ENCODE data around the gene NOC4L. TPM values are rescaled to one million over a fixed set of nuclear protein-coding genes. Genes with fewer than 3 reads are reported as not detected.

NOC4L gene
- total RNA-seq, 1 donor = 13.2 TPM

DNA sequence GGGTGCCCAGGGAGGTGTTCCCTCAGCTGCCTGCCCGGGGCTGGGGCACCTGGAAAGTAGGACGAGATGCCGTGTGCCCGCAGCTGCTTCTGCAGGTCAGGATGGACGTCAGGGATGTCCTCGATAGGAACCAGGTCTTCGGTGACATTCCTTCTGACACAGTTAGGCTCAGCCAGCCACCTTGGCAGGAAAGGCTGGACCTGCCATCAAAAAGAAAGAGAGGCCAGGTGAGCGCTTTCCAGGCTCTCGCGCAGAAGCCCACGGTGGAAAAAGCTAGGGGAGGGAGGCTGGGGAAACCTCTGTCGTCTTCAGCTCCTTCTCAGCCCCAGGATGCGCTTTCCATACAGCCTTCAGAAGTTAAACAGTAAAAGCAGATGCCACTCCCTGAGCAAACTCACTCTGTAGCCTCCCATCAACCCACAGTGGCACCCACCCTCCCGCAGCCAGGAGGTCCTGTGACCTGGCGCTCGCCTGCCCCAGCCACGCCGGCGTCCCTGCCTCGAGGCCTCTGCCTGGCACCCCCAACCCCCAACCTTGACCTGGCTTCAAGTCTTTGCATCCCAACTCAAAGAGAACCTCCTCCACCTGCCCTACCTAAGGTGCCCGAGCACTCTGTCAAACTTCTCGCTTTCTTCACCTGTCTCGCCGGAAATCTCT lies 1.4 kb upstream of the NOC4L start:
- peak overlapping the region; percentile 71 for H3K4me3 ChIP-seq (ENCODE audit: low read depth, low read length)
- no peak for DNase-seq (ENCODE audit: low read depth)

DNA sequence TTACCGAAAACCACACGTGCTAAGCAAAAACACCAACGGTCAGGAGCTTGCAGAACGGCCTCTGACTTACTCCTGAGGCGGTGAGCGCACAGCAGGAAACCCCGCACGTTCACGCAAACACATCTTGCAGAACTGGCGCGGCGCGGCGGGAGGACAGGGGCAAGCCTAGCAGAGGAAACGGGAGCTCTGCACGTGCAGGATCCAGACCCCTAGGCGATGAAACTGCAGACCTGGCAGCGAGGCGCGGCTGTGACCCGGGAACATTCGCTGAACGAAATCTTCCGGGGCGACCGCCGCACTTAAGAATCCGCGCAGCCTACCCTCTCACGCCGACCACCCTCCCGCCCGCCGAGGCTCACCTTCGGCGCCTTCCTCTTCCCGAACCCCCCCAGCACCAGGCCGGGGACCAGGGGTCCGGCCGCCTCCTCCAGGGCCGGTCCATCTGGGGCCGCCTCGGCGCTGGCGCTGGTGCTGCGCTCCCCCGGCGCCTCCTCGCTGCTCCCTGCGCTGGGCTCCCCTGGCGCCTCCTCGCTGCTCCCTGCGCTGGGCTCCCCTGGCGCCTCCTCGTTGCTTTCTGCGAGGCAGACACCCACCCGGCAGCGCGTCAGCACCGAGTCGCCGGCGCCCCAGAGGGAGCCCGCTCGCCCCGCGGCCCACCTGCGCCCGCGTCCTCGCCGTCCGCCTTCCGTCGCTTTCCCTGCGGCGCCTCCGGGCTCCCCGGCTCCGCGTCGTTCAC lies 753 bp upstream of the NOC4L start:
- peak overlapping the region; percentile 71 for H3K4me3 ChIP-seq (ENCODE audit: low read depth, low read length)
- no peak for DNase-seq (ENCODE audit: low read depth)
- TF ChIP-seq, protein P1, sequence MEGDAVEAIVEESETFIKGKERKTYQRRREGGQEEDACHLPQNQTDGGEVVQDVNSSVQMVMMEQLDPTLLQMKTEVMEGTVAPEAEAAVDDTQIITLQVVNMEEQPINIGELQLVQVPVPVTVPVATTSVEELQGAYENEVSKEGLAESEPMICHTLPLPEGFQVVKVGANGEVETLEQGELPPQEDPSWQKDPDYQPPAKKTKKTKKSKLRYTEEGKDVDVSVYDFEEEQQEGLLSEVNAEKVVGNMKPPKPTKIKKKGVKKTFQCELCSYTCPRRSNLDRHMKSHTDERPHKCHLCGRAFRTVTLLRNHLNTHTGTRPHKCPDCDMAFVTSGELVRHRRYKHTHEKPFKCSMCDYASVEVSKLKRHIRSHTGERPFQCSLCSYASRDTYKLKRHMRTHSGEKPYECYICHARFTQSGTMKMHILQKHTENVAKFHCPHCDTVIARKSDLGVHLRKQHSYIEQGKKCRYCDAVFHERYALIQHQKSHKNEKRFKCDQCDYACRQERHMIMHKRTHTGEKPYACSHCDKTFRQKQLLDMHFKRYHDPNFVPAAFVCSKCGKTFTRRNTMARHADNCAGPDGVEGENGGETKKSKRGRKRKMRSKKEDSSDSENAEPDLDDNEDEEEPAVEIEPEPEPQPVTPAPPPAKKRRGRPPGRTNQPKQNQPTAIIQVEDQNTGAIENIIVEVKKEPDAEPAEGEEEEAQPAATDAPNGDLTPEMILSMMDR (IDR thresholded peaks at IDR 0.05; ENCODE audit: insufficient read depth, low read length) = no peak

More for the DNA sequence above, 1.4 kb upstream of the NOC4L start:
- TF ChIP-seq, protein P1 (IDR thresholded peaks at IDR 0.05; ENCODE audit: insufficient read depth, low read length) = no peak

DNA sequence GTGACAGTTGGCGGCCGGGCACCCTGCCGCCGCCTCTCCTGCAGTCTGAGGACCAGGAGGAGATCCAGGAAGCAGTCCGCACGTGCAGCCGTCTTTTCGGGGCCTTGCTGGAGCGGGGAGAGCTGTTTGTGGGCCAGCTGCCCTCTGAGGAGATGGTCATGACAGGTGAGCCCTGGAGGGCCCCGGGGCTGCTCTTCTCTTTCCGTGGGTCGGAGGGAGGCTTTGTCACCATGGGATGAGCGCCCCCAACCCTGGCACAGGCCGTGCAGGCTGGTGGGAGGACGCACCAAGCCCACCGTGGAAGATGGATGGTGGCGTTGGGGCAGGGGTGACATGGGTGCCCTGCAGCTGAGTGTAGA lies 532 bp downstream of the NOC4L start:
- DNase-seq (ENCODE audit: low read depth) = no peak
- H3K4me3 ChIP-seq (ENCODE audit: low read depth, low read length) = peak overlapping the region; percentile 86
- TF ChIP-seq, protein P1 (IDR thresholded peaks at IDR 0.05; ENCODE audit: insufficient read depth, low read length) = no peak

DNA sequence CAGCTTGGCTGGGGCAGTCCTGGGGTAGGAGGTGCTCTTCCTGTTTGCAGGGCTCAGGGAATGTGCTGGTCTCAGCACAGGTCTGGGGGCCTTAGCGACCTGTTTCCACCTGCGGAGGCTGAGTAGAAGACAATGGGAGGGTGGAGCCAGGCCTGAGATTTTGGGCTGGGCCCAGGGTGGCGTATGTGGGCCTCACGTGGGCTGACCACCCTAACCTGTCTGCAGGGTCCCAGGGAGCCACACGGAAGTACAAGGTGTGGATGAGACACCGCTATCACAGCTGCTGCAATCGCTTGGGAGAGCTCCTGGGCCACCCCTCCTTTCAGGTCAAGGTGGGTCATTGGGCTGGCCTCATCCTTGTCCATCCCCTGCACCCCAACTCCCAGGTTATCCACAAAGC lies 1.1 kb downstream of the NOC4L start:
- H3K4me3 ChIP-seq (ENCODE audit: low read depth, low read length) = peak overlapping the region; percentile 86
- TF ChIP-seq, protein P1 (IDR thresholded peaks at IDR 0.05; ENCODE audit: insufficient read depth, low read length) = no peak
- DNase-seq (ENCODE audit: low read depth) = no peak

DNA sequence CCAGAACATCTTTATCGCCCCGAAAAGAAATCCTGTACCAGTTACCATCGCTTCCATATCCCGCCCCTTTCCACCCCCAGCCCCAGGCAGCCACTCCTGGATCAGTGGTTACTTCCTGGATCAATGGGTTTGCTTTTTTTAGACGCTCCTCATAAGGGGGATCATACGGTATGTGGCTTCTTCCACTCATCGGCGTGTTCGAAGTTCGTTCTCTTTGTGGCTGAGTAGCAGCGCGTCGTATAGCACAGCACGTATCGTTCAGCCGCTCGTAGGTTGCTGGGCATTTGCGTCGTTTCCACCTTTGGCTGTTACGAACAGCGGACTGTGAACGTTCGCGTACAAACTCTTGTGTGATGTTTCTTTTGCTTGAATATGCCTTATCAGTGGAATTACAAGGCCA lies 1.8 kb downstream of the NOC4L start:
- no peak for DNase-seq (ENCODE audit: low read depth)
- TF ChIP-seq, protein P1 (IDR thresholded peaks at IDR 0.05; ENCODE audit: insufficient read depth, low read length) = no peak
- H3K4me3 ChIP-seq (ENCODE audit: low read depth, low read length) = no peak overlapping the region

DNA sequence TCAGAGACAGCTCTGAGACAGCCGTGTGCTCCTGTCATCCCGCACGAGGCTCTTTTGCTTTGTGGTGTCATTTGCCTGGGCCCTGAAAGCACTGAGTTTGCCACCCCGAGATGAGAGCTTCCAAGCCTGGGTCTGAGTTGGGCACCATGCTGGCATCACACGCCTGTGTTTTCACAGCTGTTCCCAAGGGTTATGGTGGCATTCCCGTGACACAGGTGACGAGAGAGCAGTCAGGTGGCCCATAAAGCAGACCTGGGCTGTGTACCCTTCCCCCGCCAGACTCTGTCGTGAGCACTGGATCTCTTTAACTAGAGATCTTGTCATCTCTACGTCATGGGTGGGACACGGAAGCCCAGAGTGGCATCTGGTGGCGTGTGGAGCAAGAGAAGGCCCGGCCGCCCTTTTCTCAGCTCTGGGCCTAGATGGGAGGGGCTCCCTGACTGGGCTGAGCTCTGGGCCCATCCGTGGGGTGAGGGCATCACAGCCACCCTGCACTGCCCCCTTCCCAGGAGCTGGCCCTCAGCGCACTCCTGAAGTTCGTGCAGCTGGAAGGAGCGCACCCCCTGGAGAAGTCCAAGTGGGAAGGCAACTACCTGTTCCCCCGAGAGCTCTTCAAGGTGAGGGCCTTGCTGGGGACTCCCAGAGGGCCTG lies 2.6 kb downstream of the NOC4L start:
- TF ChIP-seq, protein P1 (IDR thresholded peaks at IDR 0.05; ENCODE audit: insufficient read depth, low read length) = no peak
- no peak for DNase-seq (ENCODE audit: low read depth)
- no peak overlapping the region for H3K4me3 ChIP-seq (ENCODE audit: low read depth, low read length)
